GM19240 (cell line): Measurements from ENCODE around the gene NPVF.
A peak's percentile ranks its signal among the peaks of the same experiment; 100 is the strongest.

ENCODE experiments used
- DNase-seq: peaks from one replicate; pipeline ENCODE4 v3.0.0; 2011; ENCODE audit warnings: low spot score; ENCODE audit not compliant: insufficient read length

The NPVF gene

GRCh38 chr7:25235471-25235870 is 7.2 kb upstream of the NPVF start:
- DNase-seq: no peak

- no peak for DNase-seq
Measured at GRCh38 chr7:25234336-25234735, 6.0 kb upstream of the NPVF start.

DNA sequence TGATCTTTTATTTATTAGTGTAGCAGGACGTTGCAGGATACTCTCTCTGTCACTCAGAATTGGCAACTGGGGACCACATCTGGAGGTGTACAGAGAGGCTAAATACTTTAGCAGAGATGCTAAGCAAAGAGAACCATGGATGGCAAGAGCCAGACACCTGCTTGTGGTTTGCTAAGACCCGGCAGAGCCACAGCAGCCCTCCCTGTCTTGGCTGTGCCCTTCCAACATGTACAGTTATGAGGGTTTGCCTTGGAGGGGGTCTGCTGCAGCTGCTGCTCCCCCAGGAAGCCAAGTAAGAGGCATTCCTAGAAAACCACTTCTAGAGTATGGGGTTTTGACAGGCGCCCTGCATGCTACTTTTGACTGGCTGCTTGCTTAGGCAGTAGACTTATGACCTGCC is 5.1 kb downstream of the NPVF start:
- no peak for DNase-seq

DNA sequence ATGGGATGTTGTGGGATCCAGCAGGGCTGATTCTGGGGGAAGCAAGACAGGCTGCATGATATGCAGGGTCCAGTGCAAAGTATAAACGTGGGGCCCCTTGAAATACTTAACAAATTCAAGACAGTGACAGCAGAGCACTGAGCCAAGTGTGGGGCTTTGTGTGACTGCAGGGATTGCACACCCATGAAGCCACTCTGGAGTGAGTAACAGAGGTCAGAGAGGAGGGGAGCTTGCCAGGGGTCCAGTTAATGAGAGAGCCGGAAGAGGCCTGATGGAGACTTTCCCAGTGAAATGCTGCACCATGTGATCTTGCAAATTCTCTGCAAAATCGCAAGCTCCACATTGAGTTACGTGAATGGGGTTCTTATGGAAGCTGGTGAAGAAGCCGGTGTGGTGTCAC is 5.6 kb downstream of the NPVF start:
- no peak for DNase-seq

DNA sequence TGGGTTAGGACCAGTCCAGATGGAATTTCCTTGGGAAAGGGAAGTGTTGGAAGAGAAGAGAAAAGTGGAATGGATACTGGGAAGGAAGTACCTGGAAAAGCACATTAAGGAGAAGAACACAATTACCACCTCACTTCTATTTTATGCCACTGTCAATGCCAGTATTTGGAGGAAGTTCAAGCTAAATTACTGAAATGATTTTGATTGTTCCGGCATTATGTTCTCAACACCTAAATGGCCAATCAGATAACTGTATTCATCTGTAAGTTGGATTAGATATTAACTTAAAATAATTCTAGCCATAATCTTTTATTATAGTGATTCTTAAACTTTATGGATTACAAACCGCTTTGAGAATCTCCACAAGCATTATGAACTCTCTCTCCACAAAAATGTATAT is 7.3 kb downstream of the NPVF start:
- DNase-seq: no peak

DNA sequence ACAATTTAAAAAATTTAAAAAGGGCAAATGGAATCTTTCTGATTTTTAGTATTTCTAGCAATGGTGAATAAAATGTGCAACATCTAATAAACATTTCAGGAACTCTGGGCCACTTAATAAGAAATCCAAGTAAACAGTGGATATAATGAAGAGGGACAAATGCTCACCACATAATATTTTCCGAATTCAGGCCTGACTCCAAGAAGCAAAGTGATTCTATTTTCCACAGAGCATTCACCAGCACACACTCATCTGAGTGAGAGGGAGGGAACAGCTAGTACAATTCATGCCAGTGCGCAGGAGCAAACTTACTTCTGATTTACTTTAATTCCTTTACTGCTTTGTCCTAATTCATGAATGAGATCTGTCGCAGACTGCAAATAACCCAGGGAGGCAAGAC is 10.1 kb downstream of the NPVF start:
- no peak for DNase-seq

- DNase-seq: no peak
Measured at GRCh38 chr7:25216837-25217236, 11.4 kb downstream of the NPVF start.

GRCh38 chr7:25215694-25216335 is 12.5 kb downstream of the NPVF start:
- no peak for DNase-seq

- DNase-seq: no peak
Measured at GRCh38 chr7:25208525-25209221, 19.6 kb downstream of the NPVF start.

- no peak for DNase-seq
Measured at GRCh38 chr7:25207887-25208286, 20.4 kb downstream of the NPVF start.

GRCh38 chr7:25206765-25207164 is 21.5 kb downstream of the NPVF start:
- no peak for DNase-seq

DNA sequence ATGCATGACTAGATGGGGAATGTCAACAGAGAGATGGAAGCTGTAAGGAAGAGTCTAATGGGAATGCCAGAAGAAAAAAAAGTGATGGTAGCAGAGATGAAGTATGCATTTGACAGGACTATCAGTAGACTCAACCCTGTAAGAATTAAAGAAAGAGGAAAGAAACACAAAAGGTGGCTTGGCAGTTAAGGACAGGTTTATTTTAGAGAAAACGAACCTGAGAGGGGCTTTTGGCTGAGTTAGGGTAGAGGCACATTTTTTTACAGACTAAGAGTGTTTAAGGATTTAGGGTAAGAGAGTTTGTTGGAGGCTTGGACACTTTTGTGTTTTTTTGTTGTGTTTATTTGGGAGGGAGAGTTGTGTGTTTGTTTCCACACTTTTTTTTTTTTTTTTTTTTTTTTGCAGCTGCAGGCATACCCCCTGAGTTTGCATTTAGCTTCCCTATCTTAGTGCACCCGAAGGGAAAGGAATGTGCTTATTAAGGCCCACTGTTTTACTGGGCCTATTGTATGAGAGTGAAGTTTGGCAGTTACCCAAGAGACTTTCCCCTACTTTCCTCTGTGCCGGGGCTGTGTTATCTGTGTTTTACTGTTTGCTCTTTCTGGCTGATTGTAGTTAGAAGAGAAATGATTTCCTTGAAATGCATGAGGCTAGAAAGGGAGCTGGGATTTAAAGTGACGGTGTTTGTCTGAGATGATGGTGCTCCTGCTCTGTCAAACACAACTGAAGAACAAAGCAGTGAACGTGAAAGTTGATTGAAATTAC is 32.0 kb downstream of the NPVF start:
- DNase-seq: no peak

DNA sequence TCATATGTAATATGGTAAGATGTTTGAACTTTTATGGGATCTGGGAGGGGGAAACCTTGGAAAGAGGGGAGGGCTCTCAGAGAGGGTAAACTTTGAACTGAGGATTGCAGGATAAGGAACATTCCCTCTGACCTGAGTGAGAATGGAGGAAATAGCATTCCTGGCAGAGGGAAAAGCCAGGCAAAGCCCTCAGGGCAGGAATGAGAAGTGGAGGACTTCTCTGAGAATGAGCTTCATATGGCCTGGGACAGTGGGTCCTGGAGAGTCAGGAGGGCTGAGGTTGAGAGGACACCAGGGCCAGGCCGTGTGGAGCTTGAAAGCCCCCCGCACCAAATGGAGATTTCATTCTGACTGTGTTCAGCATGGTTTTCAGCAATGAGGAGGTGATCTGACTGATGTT is 34.2 kb downstream of the NPVF start:
- no peak for DNase-seq

GRCh38 chr7:25192043-25192442 is 36.2 kb downstream of the NPVF start:
- no peak for DNase-seq

DNA sequence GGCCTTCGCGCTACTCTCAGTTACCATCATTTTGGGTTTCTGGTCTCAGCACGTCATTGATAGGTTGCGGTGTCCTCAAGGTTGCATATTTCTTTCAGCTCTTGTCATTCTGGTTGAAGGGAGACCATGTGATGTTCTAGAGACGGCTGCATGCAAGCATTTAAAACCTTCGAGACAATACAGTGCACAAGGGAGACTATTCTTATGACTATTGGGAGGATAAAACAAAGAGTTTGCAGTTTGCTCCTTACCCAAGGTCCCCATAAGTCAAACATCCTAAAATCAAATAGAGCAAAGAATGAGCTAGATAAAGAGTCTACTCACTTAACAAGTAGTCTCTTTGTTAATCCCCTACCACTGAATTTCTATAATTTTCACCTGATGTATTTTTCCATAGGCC is 39.1 kb downstream of the NPVF start:
- no peak for DNase-seq

DNA sequence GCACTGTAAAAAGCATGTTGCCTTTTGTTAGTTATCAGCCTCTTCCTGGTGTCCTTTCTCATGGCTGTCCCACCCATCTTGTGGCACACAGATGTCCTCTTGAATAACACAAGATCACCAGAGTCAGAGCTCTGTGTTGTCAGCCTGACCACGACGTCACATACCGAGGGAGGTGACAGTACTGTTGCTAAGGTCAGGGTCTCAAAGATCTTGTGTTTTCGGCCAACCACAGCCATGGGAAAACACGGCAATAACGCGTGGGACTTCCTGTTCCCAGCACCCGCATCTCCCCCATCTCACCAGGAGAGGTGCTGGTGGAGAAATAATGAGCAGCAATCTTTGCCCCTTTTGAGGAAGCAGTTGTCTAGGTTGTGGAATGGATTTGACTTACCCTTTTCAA is 40.4 kb downstream of the NPVF start:
- DNase-seq: no peak

- DNase-seq: no peak
Measured at GRCh38 chr7:25186436-25186835, 41.9 kb downstream of the NPVF start.

GRCh38 chr7:25181532-25181931 is 46.8 kb downstream of the NPVF start:
- no peak for DNase-seq

GRCh38 chr7:25180946-25181345 is 47.3 kb downstream of the NPVF start:
- DNase-seq: no peak

DNA sequence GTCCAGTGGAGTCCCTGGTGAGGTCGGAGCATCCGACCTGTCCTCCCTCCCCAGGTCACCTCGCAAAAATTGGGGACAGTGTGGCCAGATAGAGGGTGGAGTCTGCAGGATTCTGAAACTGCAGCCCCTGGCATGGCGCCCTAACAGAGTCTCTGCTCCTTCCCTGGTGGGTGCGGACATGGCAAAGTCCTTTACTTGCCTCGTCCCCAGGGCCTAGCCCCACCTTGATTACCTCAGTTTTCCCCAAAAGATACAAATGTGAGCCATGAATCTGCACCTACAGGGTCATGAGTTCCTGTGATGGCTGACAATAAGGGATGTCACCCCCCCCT is 47.7 kb downstream of the NPVF start:
- no peak for DNase-seq

DNA sequence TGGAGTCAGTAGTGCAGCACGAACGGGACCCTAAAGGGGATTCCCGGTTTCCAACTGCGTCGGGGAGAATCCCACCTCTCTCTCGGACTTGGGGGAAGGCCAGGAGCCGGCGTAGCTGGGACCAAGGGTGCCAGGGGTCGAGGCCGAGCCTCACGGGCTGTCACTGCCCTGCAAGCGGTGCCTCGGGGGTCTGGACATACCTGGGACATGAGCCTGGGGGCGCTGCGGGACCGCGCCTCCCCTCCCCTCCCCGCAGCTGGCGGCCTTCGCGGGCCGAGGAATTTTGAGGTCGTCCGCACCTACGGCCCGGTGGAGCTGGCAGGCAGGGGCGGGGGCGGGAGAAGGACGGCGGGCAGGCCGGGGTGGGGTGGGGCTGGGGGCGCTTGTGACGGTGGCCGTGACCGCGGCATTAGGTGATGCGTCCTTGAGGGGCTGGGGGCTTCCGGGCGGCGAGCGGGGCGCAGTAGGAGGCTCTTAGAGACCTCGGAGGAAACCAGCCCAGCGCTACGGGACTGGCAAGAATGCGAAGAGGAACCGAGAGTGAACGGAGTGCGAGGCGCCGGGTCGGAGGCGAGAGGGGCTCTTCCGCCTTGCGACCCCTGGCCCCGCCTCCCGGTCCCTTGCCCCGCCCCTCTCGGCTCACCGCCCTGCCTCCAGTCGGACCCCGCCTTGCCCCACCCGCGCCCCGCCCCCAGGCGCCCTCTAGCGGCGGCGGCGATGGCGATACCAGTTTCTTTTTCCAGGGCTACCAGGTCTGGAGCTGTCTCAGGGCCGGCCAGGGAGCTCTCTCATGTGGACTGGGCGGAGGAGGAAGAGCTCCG is 48.3 kb downstream of the NPVF start:
- peak; percentile 76 for DNase-seq

- no peak for DNase-seq
Measured at GRCh38 chr7:25179325-25179724, 49.0 kb downstream of the NPVF start.
